Epithelial cell of proximal tubule (primary cell): ENCODE data around the gene HHIP. TPM values are rescaled to one million over a fixed set of nuclear protein-coding genes. Genes with fewer than 3 reads are reported as not detected.

Experiments
- DNase-seq: peaks from one replicate; pipeline ENCODE4 v3.0.0-alpha.2; 2011; ENCODE audit warnings: low read depth
- H3K4me3 ChIP-seq: 2 replicates; pipeline ENCODE4 v1.5.1; 2011; ENCODE audit warnings: low read depth, mild to moderate bottlenecking, low read length
- CTCF ChIP-seq: conservative IDR thresholded peaks from 2 replicates; pipeline ENCODE4 v1.5.1; 2012; ENCODE audit warnings: low read depth, mild to moderate bottlenecking, low read length
- total RNA-seq: library from RNA; depleted of rRNA; stranded (reverse); fragments of >200 nt; gene quantifications from 2 replicates; pipeline ENCODE4 v1.2.3, GENCODE V29; 2015

HHIP gene
- total RNA-seq, 1 donor from 2014 or later, result 0.92 TPM

DNA sequence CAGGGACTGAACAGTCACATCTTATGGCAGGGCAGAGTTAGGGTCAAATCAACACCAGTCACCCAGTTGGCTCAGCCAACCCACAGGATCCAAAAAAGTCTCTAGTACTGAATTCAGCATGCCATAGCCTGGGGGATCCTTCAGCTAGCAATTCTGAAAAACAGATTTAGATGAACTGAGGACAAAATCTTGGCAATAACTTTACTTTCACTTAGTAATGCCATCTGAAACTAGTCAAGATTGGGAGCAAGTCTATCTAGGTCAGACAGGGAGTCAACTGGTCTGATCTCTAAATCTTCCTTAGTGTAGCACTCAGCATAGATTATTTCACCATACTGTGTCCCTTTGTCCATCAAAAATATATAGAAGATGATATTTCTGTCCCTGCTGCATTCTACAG, 76.0 kb downstream of the HHIP start:
- no peak for TF ChIP-seq CTCF
- H3K4me3 ChIP-seq, result no peak overlapping the region
- DNase-seq, result no peak

- no peak for TF ChIP-seq CTCF
- no peak for DNase-seq
- H3K4me3 ChIP-seq, result no peak overlapping the region
Observed at GRCh38 chr4:144723471-144723870, 77.5 kb downstream of the HHIP start.

DNA sequence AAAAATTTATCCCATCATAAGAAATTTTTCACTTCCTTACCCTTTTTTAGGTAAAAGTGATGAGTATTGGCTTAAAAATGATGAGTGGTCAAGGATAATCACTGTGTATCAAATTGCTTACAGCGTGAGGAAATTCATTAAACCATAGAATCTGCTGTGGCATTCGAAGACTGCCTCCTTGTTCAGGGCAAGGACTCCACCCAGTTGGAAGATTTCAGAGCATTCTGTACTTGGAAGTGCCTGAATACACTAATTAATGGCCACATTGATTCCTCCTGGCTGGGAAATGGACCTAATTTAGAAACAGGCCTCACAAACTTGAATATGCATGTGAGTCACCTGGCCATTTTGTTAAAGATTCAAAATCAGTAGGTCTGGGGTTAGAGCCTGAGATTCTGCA, 83.2 kb downstream of the HHIP start:
- no peak for TF ChIP-seq CTCF
- DNase-seq, result no peak
- no peak overlapping the region for H3K4me3 ChIP-seq

- DNase-seq, result no peak
- H3K4me3 ChIP-seq, result no peak overlapping the region
- no peak for TF ChIP-seq CTCF
Observed at GRCh38 chr4:144732584-144733428, 86.8 kb downstream of the HHIP start.

DNA sequence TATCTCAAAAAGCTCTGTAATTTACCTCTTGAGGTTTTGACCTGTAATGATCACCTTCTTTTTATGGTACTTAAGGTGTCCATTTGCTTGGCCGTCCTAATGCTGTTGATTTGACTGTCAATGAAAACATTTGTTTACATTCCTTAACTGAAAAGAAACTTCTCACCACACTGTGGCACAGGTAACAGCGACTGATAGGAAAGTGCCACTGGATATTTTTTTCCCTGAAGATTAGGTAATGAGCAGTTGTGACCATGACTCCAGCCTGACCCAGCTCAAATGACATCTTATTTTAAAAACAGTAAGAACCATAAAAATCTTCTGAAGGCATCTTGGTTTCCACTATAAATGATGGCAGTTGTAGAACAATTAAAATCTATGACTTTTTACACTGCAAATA, 87.6 kb downstream of the HHIP start:
- DNase-seq, result no peak
- H3K4me3 ChIP-seq, result no peak overlapping the region
- no peak for TF ChIP-seq CTCF

DNA sequence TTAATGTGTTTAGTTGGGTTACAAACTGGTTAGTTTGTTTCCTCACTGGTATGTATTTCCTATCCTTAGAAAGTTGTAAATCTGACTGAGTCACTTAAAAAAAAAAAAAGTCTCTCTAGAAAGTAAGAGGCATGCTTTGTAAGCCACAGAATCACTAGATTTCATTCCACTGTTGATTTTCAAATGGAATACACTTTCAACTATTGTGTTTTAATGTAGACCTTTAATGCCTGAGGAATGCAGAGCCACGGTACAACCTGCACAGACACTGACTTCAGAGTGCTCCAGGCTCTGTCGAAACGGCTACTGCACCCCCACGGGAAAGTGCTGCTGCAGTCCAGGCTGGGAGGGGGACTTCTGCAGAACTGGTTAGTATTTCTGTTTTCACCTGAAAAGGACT, 88.6 kb downstream of the HHIP start:
- H3K4me3 ChIP-seq, result no peak overlapping the region
- TF ChIP-seq CTCF, result no peak
- no peak for DNase-seq

- no peak for TF ChIP-seq CTCF
- DNase-seq, result no peak
- H3K4me3 ChIP-seq, result no peak overlapping the region
Observed at GRCh38 chr4:144738649-144739048, 92.7 kb downstream of the HHIP start.
